H1 (cell line): ENCODE data around the gene PHF8. TPM values are rescaled to one million over a fixed set of nuclear protein-coding genes. Genes with fewer than 3 reads are reported as not detected.

Source experiments
- CTCF ChIA-PET: fragments of 300-600 bp; sonication (Branson Sonifier 250); formaldehyde crosslinking; loops from one replicate; lab custom pipeline; 2021; ENCODE audit not compliant: partially characterized antibody; lab: Charles Lee
- POLR2A ChIA-PET: fragments of 300-600 bp; sonication (Branson Sonifier 250); formaldehyde crosslinking; loops from one replicate; lab custom pipeline; 2021; ENCODE audit warnings: inconsistent platforms; ENCODE audit not compliant: partially characterized antibody; lab: Charles Lee
- DNase-seq, 2 experiments: peaks; one replicate each; pipeline versions ENCODE4 v3.0.0 to v3.0.0-alpha.2; 2010 to 2022; ENCODE audit warnings: low spot score in 2 of 2, low read depth in 1 of 2, mixed read lengths in 1 of 2
- FAIRE-seq: peaks from 2 replicates; lab custom pipeline; 2011; peaks lifted over from hg19 to GRCh38; lab: Jason Lieb, UNC
- H2AFZ ChIP-seq: 2 replicates; pipeline ENCODE4 v1.8.1; 2012; ENCODE audit warnings: low read length, inconsistent platforms
- H2AK5ac ChIP-seq: 2 replicates; pipeline ENCODE4 v1.6.1; 2013; ENCODE audit warnings: low read depth, low read length
- H2BK120ac ChIP-seq: replicated peaks from 2 replicates; pipeline ENCODE3; 2013; ENCODE audit warnings: low read depth, low read length, inconsistent platforms
- H2BK12ac ChIP-seq: 2 replicates; pipeline ENCODE4 v1.6.1; 2013; ENCODE audit warnings: low read depth, low read length
- H2BK15ac ChIP-seq: 2 replicates; pipeline ENCODE4 v1.6.1; 2013; ENCODE audit warnings: low read length
- H2BK20ac ChIP-seq: 2 replicates; pipeline ENCODE4 v1.6.1; 2013; ENCODE audit warnings: low read length
- H2BK5ac ChIP-seq: 2 replicates; pipeline ENCODE4 v1.6.1; 2013; ENCODE audit warnings: low read depth, low read length
- H3K14ac ChIP-seq: 2 replicates; pipeline ENCODE4 v1.6.1; 2013; ENCODE audit warnings: inconsistent platforms; ENCODE audit not compliant: insufficient read length
- H3K18ac ChIP-seq: 2 replicates; pipeline ENCODE4 v1.6.1; 2013; ENCODE audit warnings: low read length; ENCODE audit errors: extremely low read depth
- H3K23ac ChIP-seq: 2 replicates; pipeline ENCODE4 v1.6.1; 2013; ENCODE audit warnings: inconsistent platforms; ENCODE audit not compliant: insufficient read length
- H3K23me2 ChIP-seq: 2 replicates; pipeline ENCODE4 v1.6.1; 2013; ENCODE audit warnings: low read depth, low read length
- H3K27ac ChIP-seq: 2 replicates; pipeline ENCODE4 v1.6.1; 2011; ENCODE audit warnings: low read depth, low read length, inconsistent platforms
- H3K27me3 ChIP-seq, 4 experiments: replicated peaks in 1 of 4; 1 replicate in 1 of 4; 2 replicates in 3 of 4; pipeline versions ENCODE4 v1.6.1 to v1.8.1; 2011 to 2013; ENCODE audit warnings: low read length in 3 of 4, mild to moderate bottlenecking in 3 of 4, inconsistent platforms in 2 of 4, mixed read lengths in 2 of 4, moderate library complexity in 1 of 4; ENCODE audit not compliant: control insufficient read depth in 3 of 4, insufficient read depth in 3 of 4; ENCODE audit errors: extremely low read depth in 1 of 4
- H3K36me3 ChIP-seq, 4 experiments: 2 replicates each; pipeline versions ENCODE4 v1.6.1 to v1.8.1; 2011 to 2013; ENCODE audit warnings: mild to moderate bottlenecking in 4 of 4, low read length in 3 of 4, moderate library complexity in 2 of 4, control low read depth in 1 of 4, inconsistent platforms in 1 of 4; ENCODE audit not compliant: insufficient read depth in 4 of 4, control insufficient read depth in 2 of 4
- H3K4ac ChIP-seq: replicated peaks from 2 replicates; pipeline ENCODE3; 2013; ENCODE audit warnings: low read length, low read depth, mixed read lengths, inconsistent platforms; ENCODE audit not compliant: insufficient read length
- H3K4me1 ChIP-seq, 4 experiments: replicated peaks in 1 of 4; 1 replicate in 1 of 4; 2 replicates in 3 of 4; pipeline versions ENCODE4 v1.6.1 to v1.8.1; 2011 to 2013; ENCODE audit warnings: low read length in 3 of 4, inconsistent platforms in 2 of 4, mixed read lengths in 1 of 4; ENCODE audit not compliant: insufficient read depth in 4 of 4, control insufficient read depth in 3 of 4
- H3K4me2 ChIP-seq, 2 experiments: 2 replicates each; pipeline versions ENCODE4 v1.6.1 to v1.8.1; 2011 to 2013; ENCODE audit warnings: low read depth in 2 of 2, low read length in 2 of 2, control low read depth in 1 of 2, inconsistent platforms in 1 of 2, mild to moderate bottlenecking in 1 of 2; ENCODE audit not compliant: insufficient read depth in 1 of 2
- H3K4me3 ChIP-seq, 4 experiments: fragments of 200-600, 300-600 bp in 1 of 4; sonication (generic), shearing (Covaris generic), sonication (Bioruptor Twin) in 1 of 4; 2 replicates each; pipeline versions ENCODE4 v1.5.1 to v1.8.1; 2011 to 2016; ENCODE audit warnings: low read length in 4 of 4, low read depth in 3 of 4, control low read depth in 2 of 4, inconsistent platforms in 2 of 4, mild to moderate bottlenecking in 2 of 4, mixed read lengths in 1 of 4, moderate library complexity in 1 of 4; ENCODE audit not compliant: insufficient read depth in 2 of 4; ENCODE audit errors: extremely low read depth in 1 of 4
- H3K56ac ChIP-seq: replicated peaks from 2 replicates; pipeline ENCODE3; 2013; ENCODE audit warnings: low read depth, mild to moderate bottlenecking, mixed read lengths, low read length, inconsistent platforms; ENCODE audit not compliant: insufficient read length
- H3K79me1 ChIP-seq: 2 replicates; pipeline ENCODE4 v1.6.1; 2013; ENCODE audit warnings: low read depth, low read length, control low read depth
- H3K79me2 ChIP-seq, 2 experiments: 2 replicates each; pipeline versions ENCODE4 v1.6.1 to v1.8.1; 2012 to 2013; ENCODE audit warnings: low read length in 2 of 2, mild to moderate bottlenecking in 2 of 2, inconsistent platforms in 1 of 2; ENCODE audit not compliant: insufficient read depth in 2 of 2, control insufficient read depth in 1 of 2
- H3K9ac ChIP-seq, 4 experiments: replicated peaks in 1 of 4; 1 replicate in 1 of 4; 2 replicates in 3 of 4; pipeline versions ENCODE4 v1.6.1 to v1.8.1; 2011 to 2013; ENCODE audit warnings: low read depth in 3 of 4, low read length in 3 of 4, control low read depth in 2 of 4, mild to moderate bottlenecking in 2 of 4, moderate library complexity in 2 of 4, inconsistent platforms in 1 of 4; ENCODE audit errors: extremely low read depth in 1 of 4
- H3K9me3 ChIP-seq, 2 experiments: 2 replicates each; pipeline versions ENCODE4 v1.6.1 to v1.8.1; 2012 to 2013; ENCODE audit warnings: mild to moderate bottlenecking in 2 of 2, moderate library complexity in 2 of 2, control low read depth in 1 of 2, inconsistent platforms in 1 of 2, low read depth in 1 of 2, low read length in 1 of 2, mixed read lengths in 1 of 2; ENCODE audit not compliant: insufficient read depth in 2 of 2
- H4K20me1 ChIP-seq, 2 experiments: replicated peaks in 1 of 2; 2 replicates each; pipeline versions ENCODE3 to v1.8.1; 2011 to 2013; ENCODE audit warnings: inconsistent platforms in 2 of 2, low read length in 2 of 2, mild to moderate bottlenecking in 1 of 2; ENCODE audit not compliant: insufficient read depth in 2 of 2, control insufficient read depth in 1 of 2
- H4K5ac ChIP-seq: 2 replicates; pipeline ENCODE4 v1.6.1; 2013; ENCODE audit warnings: low read length, low read depth, mixed read lengths, inconsistent platforms; ENCODE audit not compliant: insufficient read length
- H4K8ac ChIP-seq: 2 replicates; pipeline ENCODE4 v1.8.0; 2013; ENCODE audit warnings: mild to moderate bottlenecking, moderate library complexity, low read length, inconsistent platforms; ENCODE audit not compliant: insufficient read depth; ENCODE audit errors: extremely low read depth
- H4K91ac ChIP-seq: replicated peaks from 2 replicates; pipeline ENCODE3; 2013; ENCODE audit warnings: low read length, mixed read lengths, inconsistent platforms; ENCODE audit not compliant: insufficient read length
- ATF2 ChIP-seq: IDR thresholded peaks from 2 replicates; pipeline ENCODE4 v1.6.1; 2012; ENCODE audit warnings: low read length, inconsistent platforms
- CHD1 ChIP-seq: IDR thresholded peaks from 2 replicates; pipeline ENCODE4 v1.6.1; 2012; ENCODE audit warnings: low read depth, low read length, improper control_type of control experiment
- E2F6 ChIP-seq: IDR thresholded peaks from 2 replicates; pipeline ENCODE4 v1.6.1; 2012; ENCODE audit warnings: inconsistent platforms
- EZH2 ChIP-seq: fragments of 200-600 bp; sonication (generic); IDR thresholded peaks from 2 replicates; pipeline ENCODE4 v1.7.1; 2012; ENCODE audit warnings: low read depth, mild to moderate bottlenecking, moderate library complexity, low read length, inconsistent platforms; ENCODE audit not compliant: severe bottlenecking
- GTF2F1 ChIP-seq: IDR thresholded peaks from 2 replicates; pipeline ENCODE4 v1.6.1; 2012; ENCODE audit warnings: low read depth, low read length, improper control_type of control experiment, borderline replicate concordance
- HDAC2 ChIP-seq, 2 experiments: fragments of 300-600 bp in 1 of 2; sonication (generic) in 1 of 2; IDR thresholded peaks; 2 replicates each; pipeline ENCODE4 v1.6.1; 2011 to 2012; ENCODE audit warnings: low read depth in 2 of 2, low read length in 2 of 2, mild to moderate bottlenecking in 2 of 2, moderate library complexity in 2 of 2, borderline replicate concordance in 1 of 2, inconsistent platforms in 1 of 2
- POLR2AphosphoS5 ChIP-seq: IDR thresholded peaks from 2 replicates; pipeline ENCODE4 v1.6.1; 2011; ENCODE audit warnings: low read depth, low read length
- SAP30 ChIP-seq: fragments of 300-600 bp; sonication (generic); IDR thresholded peaks from 2 replicates; pipeline ENCODE4 v1.7.1; 2012; ENCODE audit warnings: low read length, moderate library complexity, mild to moderate bottlenecking, inconsistent platforms; ENCODE audit not compliant: insufficient read depth, insufficient replicate concordance
- SIX5 ChIP-seq: IDR thresholded peaks from 2 replicates; pipeline ENCODE4 v1.6.1; 2011; ENCODE audit warnings: mild to moderate bottlenecking, low read depth, low read length
- SP2 ChIP-seq: IDR thresholded peaks from 2 replicates; pipeline ENCODE4 v1.6.1; 2012; ENCODE audit warnings: mild to moderate bottlenecking, low read length, inconsistent platforms
- TCF12 ChIP-seq: IDR thresholded peaks from 2 replicates; pipeline ENCODE4 v1.6.1; 2011; ENCODE audit warnings: low read depth, mild to moderate bottlenecking, low read length
- YY1 ChIP-seq: IDR thresholded peaks from 2 replicates; pipeline ENCODE4 v1.6.1; 2011; ENCODE audit warnings: low read depth, mild to moderate bottlenecking, low read length
- ZNF274 ChIP-seq: IDR thresholded peaks from 2 replicates; pipeline ENCODE4 v1.7.0; 2012; ENCODE audit warnings: low read length, borderline replicate concordance; ENCODE audit errors: extremely low read depth
- WGBS, 2 experiments: shearing (Covaris generic) in 1 of 2; methylation state at CpG; one replicate each; pipeline versions ENCODE4 v1.1.6 to v1.1.7; 2013 to 2015; ENCODE audit warnings: low lambda C conversion rate in 2 of 2, mixed read lengths in 2 of 2, inconsistent platforms in 1 of 2, low coverage in 1 of 2, missing lambda C conversion rate in 1 of 2; ENCODE audit not compliant: insufficient replicate concordance in 2 of 2, insufficient coverage in 1 of 2, insufficient read length in 1 of 2; ENCODE audit errors: extremely low coverage in 1 of 2, missing lambda C conversion rate in 1 of 2; 5-methylcytosine and 5-hydroxymethylcytosine counted together
- polyA plus RNA-seq, 7 experiments: library from polyadenylated mRNA; depleted of rRNA in 3 of 7; stranded (reverse) in 5 of 7; unstranded in 2 of 7; fragments of >200 nt in 5 of 7; fragments of 200-250 nt in 2 of 7; gene quantifications; 1 replicate in 5 of 7; 2 replicates in 1 of 7; 4 replicates in 1 of 7; pipeline versions ENCODE4 v1.2.1 to v1.2.3, GENCODE V29; 2011 to 2013; ENCODE audit warnings: missing spikeins in 2 of 7, mixed read lengths in 2 of 7
- total RNA-seq: library from RNA; stranded (reverse); fragmentation: NEBNext Ultra II Directional; extraction: Animal tissue kit (Norgen Biotek cat#: 25700); gene quantifications from 2 replicates; pipeline ENCODE4 v1.2.1, GENCODE V29; 2021

The PHF8 gene
- total and polyA plus RNA-seq, 2 of the 8 experiments (the other 6 are each of a cell fraction or from before 2014, with no cell fraction given), result 14.6 to 27.6 TPM

- no peak overlapping the region for H2AK5ac ChIP-seq
- H3K27me3 ChIP-seq, result no peaks in the 10 kb centered on the region
- H3K79me2 ChIP-seq, result no peaks in the 10 kb centered on the region
- no peaks in the 10 kb centered on the region for H3K79me1 ChIP-seq
- H4K91ac ChIP-seq, result no peak overlapping the region
- no peak overlapping the region for H3K4ac ChIP-seq
- H4K5ac ChIP-seq, result no peak overlapping the region
- H3K4me1 ChIP-seq, result no peaks in the 10 kb centered on the region
- POLR2A ChIA-PET, result no interaction called here
- H3K27ac ChIP-seq, result no peak overlapping the region
- H4K20me1 ChIP-seq, result no peaks in the 10 kb centered on the region
- H2BK5ac ChIP-seq, result no peak overlapping the region
- H3K23me2 ChIP-seq, result no peaks in the 10 kb centered on the region
- no peak overlapping the region for H2BK15ac ChIP-seq
- H3K14ac ChIP-seq, result no peak overlapping the region
- H3K4me3 ChIP-seq, result no peak overlapping the region
- no peak overlapping the region for H3K56ac ChIP-seq
- no peak overlapping the region for H3K4me2 ChIP-seq
- CTCF ChIA-PET, result no interaction called here
- WGBS, 2 experiments, result 85% methylated on average over 1 of the region's 1 CpG; no CpG with 5 or more reads in 1 of the 2 experiments
- FAIRE-seq (no peak), DNase-seq (no peak)
- no peak overlapping the region for H2BK120ac ChIP-seq
- H2BK12ac ChIP-seq, result no peak overlapping the region
- H3K23ac ChIP-seq, result no peak overlapping the region
- no peaks in the 10 kb centered on the region for H3K9me3 ChIP-seq
- no peak overlapping the region for H3K18ac ChIP-seq
- H3K9ac ChIP-seq, result no peak overlapping the region
- no peaks in the 10 kb centered on the region for H3K36me3 ChIP-seq
- no peak overlapping the region for H4K8ac ChIP-seq
- no peak overlapping the region for H2BK20ac ChIP-seq
- H2AFZ ChIP-seq, result no peak overlapping the region
- TF ChIP-seq SP2, result no peak
- no peak for TF ChIP-seq ZNF274
- TF ChIP-seq POLR2AphosphoS5, result no peak
- TF ChIP-seq EZH2, result no peak
- TF ChIP-seq SAP30, result no peak
- no peak for TF ChIP-seq GTF2F1
- no peak for TF ChIP-seq HDAC2 (IDR thresholded peaks at IDR 0.05; ENCODE audit: borderline replicate concordance in 1 of 2, low read depth in 2 of 2, low read length in 2 of 2)
- no peak for TF ChIP-seq E2F6
- TF ChIP-seq ATF2, result no peak
- no peak for TF ChIP-seq TCF12
- TF ChIP-seq YY1, result no peak
- no peak for TF ChIP-seq CHD1
- TF ChIP-seq SIX5, result no peak
These were observed 48.9 kb upstream of the PHF8 start for GRCh38 chrX:54093159-54093558.
